ENCODE data around the gene FAM241B.

Gene FAM241B, protein sequence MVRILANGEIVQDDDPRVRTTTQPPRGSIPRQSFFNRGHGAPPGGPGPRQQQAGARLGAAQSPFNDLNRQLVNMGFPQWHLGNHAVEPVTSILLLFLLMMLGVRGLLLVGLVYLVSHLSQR

DNA sequence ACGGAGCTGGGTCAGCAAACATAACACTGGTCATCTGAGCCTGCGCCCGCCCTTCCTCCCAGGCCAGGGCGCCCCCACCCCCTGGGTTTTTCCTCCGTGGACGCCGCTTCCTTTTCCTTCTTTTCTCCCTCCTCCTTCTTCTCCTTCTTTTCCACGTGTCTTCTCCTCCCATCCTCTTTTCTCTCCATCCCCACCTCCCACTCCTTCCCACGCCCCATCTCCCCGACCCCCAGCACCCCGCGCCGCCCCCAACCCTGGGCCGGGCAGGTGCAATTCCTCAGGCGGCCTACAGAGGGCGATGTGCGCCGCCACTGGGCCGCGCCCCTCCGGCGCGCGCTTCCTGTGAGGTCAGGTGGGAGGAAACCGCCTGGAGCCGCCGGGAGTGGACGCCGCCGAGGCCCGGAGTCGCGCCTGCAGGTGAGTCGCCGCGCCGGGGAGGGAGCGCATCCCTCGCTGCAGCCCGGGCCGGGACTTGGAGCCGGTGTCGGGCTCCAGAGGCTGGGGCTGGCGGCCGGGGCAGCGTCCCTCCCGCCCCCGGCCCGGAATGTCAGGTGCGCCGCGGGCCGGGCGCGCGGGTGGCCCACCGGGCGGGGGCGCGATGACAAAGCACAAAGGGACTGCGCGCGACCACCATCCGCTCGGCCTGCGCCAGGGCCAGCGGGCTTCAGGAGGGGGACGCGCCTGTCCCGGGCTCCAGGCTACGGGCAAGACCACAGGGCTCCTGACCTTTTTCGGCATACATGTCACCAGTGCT lies at the start of gene FAM241B:
TSS of gene FAM241B (plus strand) at position 351 of the 754 bp plus-strand sequence. CDS start 1,497 bp downstream, outside the sequence.
- DNase-seq: no peak

DNA sequence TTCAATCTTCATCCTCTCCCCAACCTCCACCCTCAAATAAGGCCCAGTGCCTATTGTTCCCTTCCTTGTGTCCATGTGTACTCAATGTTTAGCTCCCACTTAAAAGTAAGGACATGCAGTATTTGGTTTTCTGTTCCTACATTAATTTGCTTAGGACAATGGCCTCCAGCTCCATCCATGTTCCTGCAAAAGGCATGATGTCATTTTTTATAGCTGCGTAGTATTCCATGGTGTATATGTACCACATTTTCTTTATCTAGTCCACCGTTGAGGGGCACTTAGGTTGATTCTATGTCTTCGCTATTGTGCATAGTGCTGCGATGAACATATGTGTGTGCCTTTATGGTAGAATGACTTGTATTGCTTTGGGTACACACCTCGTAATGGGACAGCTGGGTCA lies 49.6 kb upstream of the FAM241B start:
- DNase-seq: no peak

DNA sequence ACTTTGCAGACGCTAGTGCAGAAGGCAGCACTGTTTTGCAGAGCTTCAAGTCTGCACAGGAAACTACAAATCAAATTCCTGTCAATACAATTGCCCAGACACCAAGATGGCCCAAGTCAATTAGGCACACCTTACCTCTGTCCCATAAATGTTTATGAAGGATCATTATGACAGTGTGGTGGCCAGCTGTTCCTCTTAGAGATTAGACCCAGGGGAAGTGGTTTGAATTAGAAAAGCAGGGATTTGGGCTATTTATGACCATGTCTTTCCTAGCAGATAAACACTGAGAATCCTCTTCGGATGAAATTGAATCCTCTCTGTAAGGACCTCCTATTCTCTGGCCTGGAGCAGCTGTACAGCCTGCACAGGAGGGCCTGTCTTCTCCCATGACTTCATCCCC lies 46.9 kb upstream of the FAM241B start:
- DNase-seq: no peak

DNA sequence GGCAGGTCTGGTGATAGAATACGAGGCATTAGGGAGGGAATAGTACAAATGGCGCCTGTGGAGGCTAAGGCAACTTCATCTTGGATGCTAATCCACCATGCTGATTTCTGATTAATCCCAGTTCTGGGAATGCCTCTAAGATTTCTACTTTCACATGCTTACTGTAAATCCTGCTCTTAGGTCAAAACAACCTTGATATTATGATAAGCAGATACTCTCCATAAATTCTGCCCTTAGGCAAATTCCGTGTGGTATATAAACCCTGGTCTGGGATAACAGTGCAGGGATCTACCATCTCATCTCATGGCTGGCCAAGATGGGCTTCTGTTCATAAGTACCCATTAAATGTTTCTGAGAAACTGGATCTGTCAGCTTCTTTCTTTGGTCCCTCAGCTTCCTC lies 45.4 kb upstream of the FAM241B start:
- no peak for DNase-seq

DNA sequence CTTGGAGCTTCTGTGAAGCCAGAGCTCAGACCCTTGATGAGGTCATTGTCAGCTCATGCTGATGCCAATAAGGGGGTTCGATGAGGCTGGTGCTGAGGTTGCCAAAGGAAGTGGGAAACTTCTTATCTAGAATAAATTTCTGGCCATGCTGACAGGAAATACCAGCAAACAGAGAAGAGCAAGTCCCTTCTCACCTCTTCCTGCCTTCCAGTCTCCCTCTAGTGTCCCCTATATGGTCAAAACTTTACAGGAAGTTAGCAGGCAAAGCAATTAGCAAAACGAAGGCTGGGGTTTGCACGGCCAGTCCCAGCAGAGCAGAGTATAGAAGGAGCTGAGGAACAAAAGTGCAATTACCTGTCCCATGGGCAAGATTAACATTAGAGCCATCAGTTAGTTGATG lies 41.7 kb upstream of the FAM241B start:
- no peak for DNase-seq

DNA sequence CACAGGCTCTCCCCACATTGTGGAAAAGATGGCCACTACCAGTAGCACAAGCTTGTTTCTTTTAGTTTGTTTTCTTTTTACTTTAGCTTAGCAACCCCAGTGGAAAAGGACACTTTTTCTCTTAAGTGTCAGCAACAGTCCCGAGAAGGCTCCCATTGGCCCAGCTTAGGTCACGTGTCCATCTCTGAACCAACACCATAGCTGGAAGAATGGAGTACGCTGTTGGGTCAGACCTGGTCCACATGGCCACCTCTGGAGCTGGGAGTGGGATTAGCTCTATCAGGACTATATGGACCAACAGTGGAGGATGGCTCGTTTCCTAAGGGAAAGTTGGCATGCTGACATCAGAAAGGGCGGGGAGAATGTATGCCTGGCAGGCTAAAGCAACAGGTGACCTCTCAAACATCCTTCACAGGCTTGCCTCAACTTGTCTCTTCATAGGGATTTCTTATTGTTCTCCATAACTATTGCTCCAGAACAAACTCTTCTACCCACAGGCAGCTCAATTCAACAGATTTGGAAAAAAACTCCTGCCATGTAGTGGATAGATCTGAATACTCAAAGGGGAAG lies 29.2 kb upstream of the FAM241B start:
- no peak for DNase-seq

DNA sequence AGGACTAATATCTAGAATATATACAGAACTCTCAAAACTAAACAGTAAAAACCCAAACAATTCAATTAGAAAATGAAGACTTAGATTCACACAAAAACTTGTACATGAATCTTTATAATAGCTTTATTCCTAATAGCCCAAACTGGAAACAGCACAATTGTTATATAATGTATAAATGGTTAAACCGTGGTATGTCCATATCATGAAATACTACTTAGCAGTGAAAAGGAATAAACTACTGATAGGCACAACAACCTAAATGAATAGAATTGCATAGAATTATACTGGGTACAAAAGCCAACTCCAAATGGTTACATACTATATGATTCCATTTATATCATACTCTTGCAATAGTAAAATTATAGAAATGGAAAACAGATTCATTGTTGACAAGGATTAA lies 21.0 kb upstream of the FAM241B start:
- DNase-seq: no peak

DNA sequence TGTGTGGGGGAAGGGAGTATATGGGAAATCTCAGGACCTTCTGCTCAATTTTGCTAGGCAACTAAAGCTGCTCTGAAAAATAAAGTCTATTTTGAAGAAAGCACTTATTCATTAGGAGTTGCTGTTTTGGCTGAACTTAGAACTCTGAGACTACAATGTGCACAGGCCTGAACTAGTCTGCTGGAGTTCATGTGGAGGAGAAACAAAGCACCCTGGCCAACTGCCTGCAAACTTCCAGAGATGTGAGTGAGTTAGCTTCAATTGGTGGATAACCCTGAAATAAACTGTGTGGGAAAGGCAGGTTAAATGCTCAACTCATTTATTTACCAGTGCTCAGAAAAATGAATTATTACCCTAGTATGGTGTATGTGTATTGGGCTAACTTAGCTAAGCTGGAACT lies 17.3 kb upstream of the FAM241B start:
- DNase-seq: no peak

DNA sequence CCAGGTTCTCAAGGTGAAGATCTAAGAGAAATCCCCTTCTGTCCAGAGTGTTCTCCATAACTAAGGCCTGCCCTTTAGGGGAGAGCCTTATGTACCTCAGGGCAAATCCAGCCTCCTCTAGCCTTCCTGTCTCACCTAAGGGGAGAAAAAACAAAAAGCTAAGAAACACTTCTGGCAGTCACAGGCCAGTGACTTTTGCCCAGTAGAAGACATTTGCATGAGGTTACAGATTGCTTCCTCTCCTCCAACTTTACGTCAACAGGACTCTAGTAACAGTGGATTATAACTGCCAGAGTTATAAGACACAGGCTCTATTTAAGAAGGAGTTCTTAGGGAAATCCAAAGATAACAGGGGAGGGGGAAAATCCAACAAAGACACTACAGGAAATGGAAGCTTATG lies 15.9 kb upstream of the FAM241B start:
- no peak for DNase-seq

DNA sequence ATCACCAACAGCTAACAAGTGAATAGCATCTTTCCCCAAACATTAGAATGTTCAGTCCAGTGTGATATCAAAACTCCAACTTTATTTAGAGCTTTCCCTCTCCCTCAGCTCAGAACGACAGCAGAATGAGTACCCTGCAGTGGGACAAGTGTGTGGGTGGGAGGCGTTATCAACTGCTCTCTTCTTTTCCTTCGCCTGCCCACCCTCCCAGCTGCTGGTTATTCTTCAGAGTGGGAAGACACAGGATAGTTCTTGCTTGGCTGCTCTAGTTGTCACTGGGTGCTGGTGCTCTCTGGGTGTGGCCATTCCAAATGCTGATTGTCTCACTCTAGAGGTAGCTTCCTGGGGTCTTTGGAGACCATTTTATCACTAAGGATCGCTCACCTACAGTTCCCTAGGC lies 13.7 kb upstream of the FAM241B start:
- no peak for DNase-seq

DNA sequence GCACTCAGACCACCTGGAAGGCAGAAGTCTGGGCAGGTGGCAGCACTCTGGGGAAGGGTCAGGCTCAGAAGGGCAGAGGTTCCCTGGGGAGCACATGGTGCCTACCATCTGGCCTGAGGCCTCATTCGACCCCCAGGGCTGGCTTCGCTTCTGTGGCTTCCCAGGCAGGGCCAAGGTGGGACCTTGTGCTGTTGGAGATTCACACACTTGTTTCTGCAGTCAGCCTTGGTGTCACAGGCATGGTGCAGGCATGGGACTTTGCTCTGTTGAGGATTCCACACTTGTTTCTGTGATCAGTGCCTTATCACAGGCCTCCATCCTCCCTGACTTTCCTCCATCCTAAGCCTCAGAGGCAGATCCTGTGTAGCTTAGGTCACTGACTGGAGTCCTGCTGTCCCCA lies 11.3 kb upstream of the FAM241B start:
- no peak for DNase-seq

DNA sequence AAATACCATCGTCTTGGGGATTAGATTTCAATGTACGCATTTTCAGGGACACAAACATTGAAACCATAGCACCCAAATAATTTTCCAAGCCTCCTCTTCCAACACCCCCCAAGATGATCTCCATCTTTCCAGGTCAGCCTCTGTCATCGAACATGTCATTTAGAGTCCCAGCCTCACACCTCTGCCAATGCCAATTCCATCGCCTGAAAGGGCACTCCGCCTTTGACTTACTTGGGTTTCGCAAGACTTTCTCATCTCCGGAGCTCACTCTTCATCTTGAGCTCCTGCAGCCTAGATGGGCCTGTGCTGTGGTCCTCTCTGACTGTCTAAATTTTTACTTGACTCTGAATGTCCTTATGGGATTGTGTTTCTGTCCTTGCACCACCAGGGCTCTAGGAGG lies 10.4 kb upstream of the FAM241B start:
- DNase-seq: no peak

DNA sequence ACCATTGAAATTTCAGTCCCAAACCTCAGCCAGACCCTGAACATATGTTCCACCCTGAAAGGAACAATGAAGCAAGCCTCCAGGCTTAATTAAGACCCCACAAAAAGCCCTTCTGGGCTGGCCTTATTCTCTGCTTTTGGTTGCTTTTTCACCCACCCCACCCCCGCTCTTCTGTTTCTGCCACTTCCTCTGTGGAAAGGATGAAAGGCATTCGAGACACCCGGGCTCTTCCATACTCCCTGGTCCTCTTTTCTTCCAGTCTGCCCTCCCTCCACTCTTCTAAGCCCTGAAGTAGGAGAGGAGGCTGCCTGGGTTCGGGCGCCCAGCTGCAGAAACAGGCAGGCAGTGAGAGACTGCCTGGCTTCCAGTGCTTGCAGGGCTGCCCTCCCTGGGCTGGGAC lies 9.4 kb upstream of the FAM241B start:
- DNase-seq: no peak

DNA sequence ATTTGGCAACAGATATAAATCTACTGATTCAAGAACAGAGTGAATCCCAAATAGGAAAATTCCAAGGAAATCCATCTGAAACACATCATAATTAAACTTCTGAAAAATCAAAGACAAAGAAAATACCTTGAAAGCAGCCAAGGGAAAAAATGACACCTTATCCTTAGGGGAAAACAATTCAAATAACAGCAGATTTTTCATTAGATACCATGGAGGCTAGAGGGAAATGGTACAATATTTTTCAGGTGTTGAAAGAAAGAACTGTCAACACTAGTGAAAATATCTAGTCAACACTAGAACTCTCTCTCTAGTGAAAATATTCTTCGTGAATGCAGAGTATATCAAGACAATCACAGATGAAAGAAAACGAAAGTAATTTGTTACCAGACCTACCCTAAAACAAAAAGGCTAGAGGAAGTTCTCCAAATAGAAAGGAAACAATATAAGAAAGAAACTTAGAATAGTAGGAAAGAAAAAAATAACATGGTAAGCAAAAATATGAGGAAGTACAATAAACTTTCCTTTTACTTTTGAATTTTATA lies 5.7 kb upstream of the FAM241B start:
- DNase-seq: no peak

DNA sequence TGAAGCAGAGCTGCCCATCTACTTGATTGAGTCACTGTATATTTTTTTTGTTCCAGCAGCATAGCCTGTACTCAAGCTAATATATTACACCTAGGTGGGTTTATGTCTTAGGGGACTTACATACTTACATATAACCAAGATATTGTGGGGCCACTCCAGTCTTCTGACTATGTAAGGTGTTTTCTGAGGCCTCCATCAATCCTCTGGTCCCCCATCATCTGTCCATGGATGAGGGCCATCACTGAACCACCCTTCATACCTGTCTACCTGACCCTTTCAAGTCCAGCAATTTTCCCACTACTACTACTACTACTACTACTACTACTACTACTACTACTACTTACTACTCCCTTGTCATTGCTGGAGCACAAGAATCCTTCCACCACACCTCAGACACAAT lies 3.2 kb upstream of the FAM241B start:
- DNase-seq: no peak

DNA sequence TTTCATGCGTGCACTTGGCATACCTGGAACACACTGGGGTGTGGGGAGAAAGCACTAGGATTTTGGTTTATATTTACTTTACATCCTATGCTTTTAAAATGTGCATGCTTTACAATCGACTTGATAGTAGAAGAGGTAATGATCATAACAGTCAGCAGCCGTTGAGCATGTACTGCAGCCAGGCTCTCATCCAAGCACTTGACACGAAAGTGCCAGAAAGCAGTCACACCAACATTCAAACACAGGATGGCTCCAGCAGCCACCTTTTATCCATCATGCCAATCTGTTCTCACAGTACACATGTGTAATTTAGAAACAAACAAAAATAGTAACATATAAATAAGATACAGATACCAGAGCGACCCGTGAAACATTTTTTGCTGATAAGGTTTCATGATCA lies 1.2 kb upstream of the FAM241B start:
- DNase-seq: no peak

DNA sequence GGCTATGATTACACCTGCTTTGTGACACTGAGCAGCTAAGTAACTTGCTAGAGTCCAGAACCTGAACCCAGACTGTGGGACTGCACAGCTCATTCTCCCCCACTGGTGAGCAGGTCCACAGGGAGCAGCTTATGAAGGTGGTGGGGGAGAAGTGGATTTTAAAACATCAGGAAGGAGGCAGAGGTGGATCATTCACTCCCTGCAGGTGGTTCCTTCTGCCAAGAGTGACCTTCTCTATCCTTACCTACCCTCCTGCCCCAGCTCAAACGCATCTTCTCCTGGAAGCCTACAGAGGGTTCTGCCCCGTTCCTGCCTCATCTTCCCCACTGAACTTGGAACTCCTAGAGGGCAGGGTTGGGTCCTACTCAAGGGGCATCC lies 539 bp upstream of the FAM241B start:
- DNase-seq: no peak

DNA sequence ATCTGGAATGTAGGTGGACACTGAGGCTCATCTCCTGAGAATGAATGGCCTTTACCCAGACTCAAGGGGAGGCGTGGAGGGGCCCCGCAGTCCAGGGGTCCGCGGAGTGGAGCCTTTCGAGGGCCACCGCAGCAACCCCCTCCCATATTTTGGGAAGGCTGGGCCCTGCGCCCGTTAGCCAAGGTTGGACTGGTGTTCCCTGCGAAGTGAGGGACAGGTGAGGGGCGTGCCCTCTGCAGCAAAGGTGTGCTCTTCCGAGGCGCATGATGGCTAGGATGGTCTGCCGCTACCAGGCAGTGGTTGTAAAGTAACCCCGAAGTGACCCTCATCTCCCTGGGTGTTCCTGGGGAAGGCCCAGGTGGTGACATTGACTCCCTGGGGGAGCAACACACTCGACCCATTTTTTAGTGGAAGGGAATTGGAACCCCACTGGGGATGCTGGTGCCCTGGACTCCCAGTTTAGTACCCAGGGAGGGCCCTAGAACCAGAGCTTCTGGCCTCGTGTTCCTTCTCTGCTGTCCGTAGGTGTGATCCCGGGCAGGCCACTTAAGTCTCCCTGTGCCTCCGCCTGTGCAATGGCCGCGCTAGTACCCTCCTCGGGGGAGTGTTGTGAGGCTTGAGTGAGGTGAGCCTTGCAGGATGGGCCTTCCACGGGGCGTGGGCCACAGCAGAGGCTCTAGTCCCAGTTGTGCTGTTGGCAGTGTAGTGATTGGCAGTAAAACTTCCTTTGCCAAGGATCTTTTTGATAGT lies 779 bp downstream of the FAM241B start:
- no peak for DNase-seq

DNA sequence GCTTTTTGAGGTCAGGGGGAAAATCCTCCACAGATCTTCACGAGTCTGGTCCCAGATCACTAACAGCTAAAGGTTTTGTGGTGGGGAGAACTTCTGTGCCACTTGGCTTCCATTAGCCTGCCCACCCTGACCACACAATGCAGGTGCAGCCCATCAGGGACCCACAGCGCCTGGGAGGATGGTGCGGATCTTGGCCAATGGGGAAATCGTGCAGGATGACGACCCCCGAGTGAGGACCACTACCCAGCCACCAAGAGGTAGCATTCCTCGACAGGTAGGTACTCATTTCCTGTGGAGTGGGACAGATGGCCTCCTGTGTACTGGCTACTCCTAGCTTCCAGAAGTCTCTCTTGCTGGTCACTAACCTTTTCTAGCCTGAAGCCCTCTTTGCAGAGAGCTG lies 1.5 kb downstream of the FAM241B start:
- no peak for DNase-seq

DNA sequence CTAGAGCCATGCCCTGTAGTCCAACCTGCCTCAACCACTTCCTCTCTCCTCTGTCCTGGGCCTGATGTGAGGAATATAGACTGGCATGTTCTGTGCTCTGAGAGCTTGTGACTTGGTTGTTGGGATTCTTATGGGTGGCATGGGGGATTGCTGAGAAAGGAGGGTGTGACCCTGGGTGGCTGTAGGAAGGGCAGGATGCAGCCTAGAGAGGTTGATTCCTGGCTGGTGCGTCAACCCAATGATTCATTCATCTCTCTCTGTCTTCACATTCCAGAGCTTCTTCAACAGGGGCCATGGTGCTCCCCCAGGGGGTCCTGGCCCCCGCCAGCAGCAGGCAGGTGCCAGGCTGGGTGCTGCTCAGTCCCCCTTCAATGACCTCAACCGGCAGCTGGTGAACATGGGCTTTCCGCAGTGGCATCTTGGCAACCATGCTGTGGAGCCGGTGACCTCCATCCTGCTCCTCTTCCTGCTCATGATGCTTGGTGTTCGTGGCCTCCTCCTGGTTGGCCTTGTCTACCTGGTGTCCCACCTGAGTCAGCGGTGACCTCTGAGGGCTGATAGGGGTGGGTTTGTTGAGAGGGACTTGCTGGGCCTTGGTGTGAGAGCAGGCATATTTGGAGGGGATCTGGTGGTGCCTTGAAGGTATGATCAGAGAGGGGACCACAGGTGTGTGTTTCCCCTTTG lies 2.6 kb downstream of the FAM241B start:
- no peak for DNase-seq

DNA sequence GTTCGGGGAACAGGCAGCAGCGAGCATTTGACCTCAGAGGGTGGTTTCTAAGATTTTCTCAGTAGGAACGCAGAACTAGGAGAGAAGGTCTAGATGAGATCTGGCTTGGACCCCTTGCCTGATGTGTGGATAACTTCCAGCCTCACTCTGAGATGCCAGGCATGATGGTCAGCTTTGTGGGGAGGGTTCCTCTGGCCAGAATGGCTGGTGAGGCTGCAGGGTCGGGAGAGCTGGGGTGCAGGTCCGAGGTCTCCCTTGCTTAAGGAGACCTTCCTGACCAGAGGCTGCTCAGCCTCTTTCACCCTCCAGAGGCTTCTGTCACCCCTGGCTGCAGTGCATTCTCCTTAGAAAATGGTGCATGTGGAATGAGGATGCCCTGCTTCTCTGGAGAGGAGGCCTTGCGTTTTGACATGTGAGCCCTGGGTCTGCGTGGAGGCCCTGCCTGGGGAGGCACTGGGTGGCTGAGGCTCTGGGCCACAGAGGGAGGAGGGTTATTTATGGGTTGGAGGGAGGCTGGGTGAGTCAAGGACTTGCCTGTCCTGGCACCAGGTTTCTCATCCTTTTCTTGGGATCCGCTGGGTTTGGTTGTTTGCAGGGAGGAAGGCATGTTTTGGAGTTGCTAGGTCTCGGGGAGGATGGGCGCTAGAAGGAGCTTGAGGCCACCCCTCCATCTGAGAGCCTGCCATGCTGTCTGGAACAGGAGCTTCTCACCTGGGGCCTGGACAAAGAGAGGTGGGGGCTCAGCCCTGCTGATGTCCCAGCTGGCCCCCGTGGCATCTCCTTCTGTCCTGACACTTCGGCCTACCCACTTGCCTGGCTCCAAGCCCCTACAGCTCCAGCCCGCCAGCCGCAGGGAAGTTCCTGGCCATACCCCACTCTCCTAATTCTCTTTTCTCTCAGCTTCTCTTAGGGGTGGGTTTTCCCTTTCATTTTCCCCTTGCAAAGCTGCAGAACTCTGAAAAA lies 3.9 kb downstream of the FAM241B start:
- no peak for DNase-seq
